ENCODE results near the gene PPP1R2B. TPM values are rescaled to one million over a fixed set of nuclear protein-coding genes. Genes with fewer than 3 reads are reported as not detected.

The PPP1R2B gene
- total RNA-seq, 4 donors from 2014 or later = not detected

- H3K36me3 ChIP-seq = no peaks in the 10 kb centered on the region
- no peak for DNase-seq
- no peak overlapping the region for H3K27ac ChIP-seq
- H3K9me3 ChIP-seq = no peaks in the 10 kb centered on the region
- no peaks in the 10 kb centered on the region for H3K4me1 ChIP-seq
- H3K27me3 ChIP-seq = no peaks in the 10 kb centered on the region
- no peak overlapping the region for H3K4me3 ChIP-seq
- TF ChIP-seq POLR2A (IDR thresholded peaks at IDR 0.05) = no peak
- no peak for TF ChIP-seq CTCF (IDR thresholded peaks at IDR 0.05)
Observed at GRCh38 chr5:156825688-156826087, 24.4 kb upstream of the PPP1R2B start.

GRCh38 chr5:156826150-156826549 lies 23.9 kb upstream of the PPP1R2B start:
- Histone ChIP-seq H3K36me3 (no peaks in the 10 kb centered on the region), H3K27ac (no peak overlapping the region), H3K4me1 (no peaks in the 10 kb centered on the region), H3K9me3 (no peaks in the 10 kb centered on the region), H3K4me3 (no peak overlapping the region), H3K27me3 (no peaks in the 10 kb centered on the region)
- TF ChIP-seq CTCF (IDR thresholded peaks at IDR 0.05) (no peak), POLR2A (IDR thresholded peaks at IDR 0.05) (no peak)
- no peak for DNase-seq

- H3K36me3 ChIP-seq = no peaks in the 10 kb centered on the region
Observed at GRCh38 chr5:156834916-156835315, 15.2 kb upstream of the PPP1R2B start.

GRCh38 chr5:156835905-156836304 lies 14.2 kb upstream of the PPP1R2B start:
- H3K4me1 ChIP-seq = no peaks in the 10 kb centered on the region
- H3K4me3 ChIP-seq = no peak overlapping the region
- DNase-seq = no peak
- no peaks in the 10 kb centered on the region for H3K9me3 ChIP-seq
- TF ChIP-seq CTCF (IDR thresholded peaks at IDR 0.05) = peak in 2 of 6 experiments; percentile 10 to 14
- TF ChIP-seq POLR2A (IDR thresholded peaks at IDR 0.05) = no peak
- no peaks in the 10 kb centered on the region for H3K36me3 ChIP-seq
- H3K27me3 ChIP-seq = no peaks in the 10 kb centered on the region
- no peak overlapping the region for H3K27ac ChIP-seq

More at GRCh38 chr5:156834916-156835315, 15.2 kb upstream of the PPP1R2B start:
- Histone ChIP-seq H3K4me1 (no peaks in the 10 kb centered on the region), H3K4me3 (no peak overlapping the region), H3K9me3 (no peaks in the 10 kb centered on the region), H3K27ac (no peak overlapping the region), H3K27me3 (no peaks in the 10 kb centered on the region)
- DNase-seq = no peak
- TF ChIP-seq CTCF (IDR thresholded peaks at IDR 0.05) = no peak

- H3K4me3 ChIP-seq = no peak overlapping the region
- H3K27me3 ChIP-seq = no peaks in the 10 kb centered on the region
- no peak overlapping the region for H3K27ac ChIP-seq
- no peak for TF ChIP-seq CTCF (IDR thresholded peaks at IDR 0.05)
- TF ChIP-seq POLR2A (IDR thresholded peaks at IDR 0.05) = no peak
- no peak for DNase-seq
- no peaks in the 10 kb centered on the region for H3K36me3 ChIP-seq
- H3K9me3 ChIP-seq = no peaks in the 10 kb centered on the region
- no peaks in the 10 kb centered on the region for H3K4me1 ChIP-seq
Observed at GRCh38 chr5:156836846-156837245, 13.2 kb upstream of the PPP1R2B start.

GRCh38 chr5:156838961-156839360 lies 11.1 kb upstream of the PPP1R2B start:
- H3K27ac ChIP-seq = no peak overlapping the region

More at GRCh38 chr5:156838961-156839360, 11.1 kb upstream of the PPP1R2B start:
- Histone ChIP-seq H3K36me3 (no peaks in the 10 kb centered on the region), H3K9me3 (no peaks in the 10 kb centered on the region), H3K4me1 (no peaks in the 10 kb centered on the region), H3K4me3 (no peak overlapping the region), H3K27me3 (no peaks in the 10 kb centered on the region)
- TF ChIP-seq CTCF (IDR thresholded peaks at IDR 0.05) (no peak), POLR2A (IDR thresholded peaks at IDR 0.05) (no peak)
- no peak for DNase-seq
